Medulla oblongata (tissue), 1 donor: ENCODE measurements around the gene URM1.
A peak's percentile ranks its signal among the peaks of the same experiment; 100 is the strongest.

Source experiments
- DNase-seq: peaks from one replicate; pipeline ENCODE4 v3.0.0-alpha.2; 2015; ENCODE audit errors: extremely low spot score

URM1 gene

GRCh38 chr9:128428644-128429512 is 57.7 kb downstream of the URM1 start:
- DNase-seq: no peak

GRCh38 chr9:128429513-128430086 is 58.4 kb downstream of the URM1 start:
- DNase-seq: no peak

GRCh38 chr9:128431207-128431606 is 60.0 kb downstream of the URM1 start:
- peak; percentile 30 for DNase-seq

- no peak for DNase-seq
Measured at GRCh38 chr9:128434340-128434739, 63.2 kb downstream of the URM1 start.

- no peak for DNase-seq
Measured at GRCh38 chr9:128435611-128436010, 64.4 kb downstream of the URM1 start.

- peak; percentile 81 for DNase-seq
Measured at GRCh38 chr9:128438343-128439109, 67.4 kb downstream of the URM1 start.

GRCh38 chr9:128439273-128439672 is 68.1 kb downstream of the URM1 start:
- no peak for DNase-seq
